HepG2 (cell line): ENCODE measurements around the gene SQSTM1. TPM values are rescaled to one million over a fixed set of nuclear protein-coding genes. Genes with fewer than 3 reads are reported as not detected.

Source experiments
- ATAC-seq: fragments of 200-7000 bp; cut with Tn5 transposase; 3 replicates; pipeline ENCODE4 v1.9.1; 2020; ENCODE audit warnings: mild to moderate bottlenecking, moderate library complexity
- BruUV-seq: library from RNA; stranded (reverse); fragments of 400-500 nt; replicated peaks from 2 replicates; lab custom pipeline; 2021; lab: Mats Ljungman, UMichigan
- CTCF ChIA-PET: fragments of 300-600 bp; formaldehyde crosslinking; extraction: SDS; loops from one replicate; lab custom pipeline; 2021; ENCODE audit warnings: low total read pairs, inconsistent platforms, low intra/inter-chr PET ratio; lab: Yijun Ruan, JAX
- POLR2A ChIA-PET: fragments of 350-600 bp; sonication (Branson Sonifier 250); formaldehyde crosslinking; loops from one replicate; lab custom pipeline; 2020; ENCODE audit warnings: antibody characterized with exemption, inconsistent platforms; lab: Yijun Ruan, JAX
- DNase-seq: peaks from one replicate; pipeline ENCODE4 v3.0.0-alpha.2; 2015; ENCODE audit warnings: low spot score
- FAIRE-seq: peaks from 3 replicates; lab custom pipeline; 2011; peaks lifted over from hg19 to GRCh38; lab: Jason Lieb, UNC
- H2AFZ ChIP-seq: one replicate; pipeline ENCODE4 v1.6.1; 2011; ENCODE audit warnings: low read length, inconsistent platforms
- H3K27ac ChIP-seq: fragments of 300-600 bp; 3 replicates; pipeline ENCODE4 v1.8.0; 2011; ENCODE audit warnings: mixed run types, mild to moderate bottlenecking, mixed read lengths, low read length, inconsistent platforms; ENCODE audit not compliant: insufficient read depth; ENCODE audit errors: extremely low read length
- H3K27me3 ChIP-seq, 2 experiments: fragments of 200-600 bp in 1 of 2; 2 replicates in 1 of 2; 3 replicates in 1 of 2; pipeline versions ENCODE4 v1.6.0 to v1.8.0; 2011; ENCODE audit warnings: low read length in 2 of 2, mild to moderate bottlenecking in 2 of 2, moderate library complexity in 2 of 2, inconsistent platforms in 1 of 2; ENCODE audit not compliant: insufficient read depth in 2 of 2, control insufficient read depth in 1 of 2
- H3K36me3 ChIP-seq, 2 experiments: fragments of 200-600 bp in 1 of 2; replicated peaks in 1 of 2; 2 replicates in 1 of 2; 3 replicates in 1 of 2; pipeline versions ENCODE4 v1.5.1 to v1.8.0; 2011; ENCODE audit warnings: low read length in 2 of 2, inconsistent platforms in 1 of 2; ENCODE audit not compliant: insufficient read depth in 2 of 2, control insufficient read depth in 1 of 2
- H3K4me1 ChIP-seq: 2 replicates; pipeline ENCODE4 v1.5.1; 2012; ENCODE audit warnings: low read length, inconsistent platforms; ENCODE audit not compliant: insufficient read depth
- H3K4me2 ChIP-seq: 2 replicates; pipeline ENCODE4 v1.6.0; 2011; ENCODE audit warnings: low read depth, low read length, inconsistent platforms
- H3K4me3 ChIP-seq, 3 experiments: fragments of 200-600 bp in 1 of 3; sonication (generic), shearing (Covaris generic) in 1 of 3; replicated peaks in 1 of 3; 2 replicates each; pipeline ENCODE4 v1.5.1; 2011 to 2016; ENCODE audit warnings: low read length in 3 of 3, inconsistent platforms in 2 of 3, low read depth in 2 of 3, mild to moderate bottlenecking in 2 of 3, control low read depth in 1 of 3, mixed read lengths in 1 of 3; ENCODE audit not compliant: insufficient read depth in 1 of 3
- H3K79me2 ChIP-seq: one replicate; pipeline ENCODE4 v1.6.1; 2011; ENCODE audit warnings: low read length, inconsistent platforms; ENCODE audit not compliant: insufficient read depth
- H3K9ac ChIP-seq: 2 replicates; pipeline ENCODE4 v1.6.0; 2011; ENCODE audit warnings: mild to moderate bottlenecking, low read depth, low read length, inconsistent platforms; ENCODE audit not compliant: insufficient read depth
- H3K9me3 ChIP-seq: 2 replicates; pipeline ENCODE4 v1.5.1; 2012; ENCODE audit warnings: mild to moderate bottlenecking, low read length
- H4K20me1 ChIP-seq: 2 replicates; pipeline ENCODE4 v1.6.0; 2011; ENCODE audit warnings: inconsistent platforms, mild to moderate bottlenecking, low read length, moderate library complexity; ENCODE audit not compliant: insufficient read depth
- HNF1B ChIP-seq: sonication (generic); formaldehyde crosslinking; IDR thresholded peaks from 2 replicates; pipeline ENCODE4 v1.5.1; 2020; ENCODE audit warnings: mild to moderate bottlenecking, moderate library complexity, missing genetic modification reagents
- SMAD3 ChIP-seq: sonication (generic); formaldehyde crosslinking; IDR thresholded peaks from 2 replicates; pipeline ENCODE4 v1.4.0; 2020; ENCODE audit warnings: missing genetic modification reagents
- THAP11 ChIP-seq: IDR thresholded peaks from 2 replicates; pipeline ENCODE4 v1.6.1; 2016; ENCODE audit warnings: missing biosample characterization, missing genetic modification reagents
- ZIK1 ChIP-seq: sonication (generic); formaldehyde crosslinking; IDR thresholded peaks from 2 replicates; pipeline ENCODE4 v1.5.0; 2020; ENCODE audit warnings: mild to moderate bottlenecking, low read depth, missing genetic modification reagents, borderline replicate concordance
- ZNF121 ChIP-seq: sonication (generic); formaldehyde crosslinking; IDR thresholded peaks from 2 replicates; pipeline ENCODE4 v1.5.0; 2020; ENCODE audit warnings: mild to moderate bottlenecking, missing genetic modification reagents
- ZNF879 ChIP-seq: sonication (generic); formaldehyde crosslinking; IDR thresholded peaks from 2 replicates; pipeline ENCODE4 v1.8.1; 2023; ENCODE audit warnings: missing genetic modification reagents
- WGBS: methylation state at CpG from one replicate; pipeline ENCODE4 v1.1.6; 2017; ENCODE audit warnings: low lambda C conversion rate; 5-methylcytosine and 5-hydroxymethylcytosine counted together
- in situ Hi-C: cut with HindIII; loops from 2 replicates; pipeline ENCODE4 v1.10.0; 2017; ENCODE audit warnings: low pct_unique_long_range_greater_than_20kb; ENCODE audit not compliant: extremely low pct_ligation_motif_present
- intact Hi-C: fragments of 100-400 bp; cut with micrococcal nuclease; formaldehyde crosslinking; loops from one replicate; pipeline ENCODE4 v1.10.0; 2022; ENCODE audit not compliant: unreplicated experiment
- polyA plus RNA-seq, 8 experiments: library from polyadenylated mRNA; depleted of rRNA in 3 of 8; stranded (reverse) in 7 of 8; unstranded in 1 of 8; fragments of >200 nt; fragmentation: Illumina TruSeq in 4 of 8; extraction: Trizol in 4 of 8; gene quantifications; 2 replicates each; pipeline versions ENCODE4 v1.2.1 to v1.2.3, GENCODE V29; 2011 to 2016; ENCODE audit warnings: low read depth in 4 of 8, missing spikeins in 1 of 8, mixed read lengths in 1 of 8; ENCODE audit not compliant: insufficient read depth in 1 of 8
- total RNA-seq, 5 experiments: library from RNA; depleted of rRNA; stranded (reverse); fragments of >200 nt; fragmentation: Illumina TruSeq; extraction: Trizol; gene quantifications; 2 replicates each; pipeline ENCODE4 v1.2.3, GENCODE V29; 2016; ENCODE audit warnings: low read depth in 1 of 5
- TF ChIP-seq, protein P1 (sequence below): IDR thresholded peaks from 2 replicates; pipeline ENCODE4 v1.6.1; 2016
- TF ChIP-seq, protein P2 (sequence below): sonication (generic); formaldehyde crosslinking; IDR thresholded peaks from 2 replicates; pipeline ENCODE4 v1.4.0; 2020; ENCODE audit warnings: missing genetic modification reagents

Gene SQSTM1
- total and polyA plus RNA-seq, 2 of the 13 experiments (the other 11 are each of a cell fraction or from before 2014, with no cell fraction given), result 90.9 to 160 TPM

DNA sequence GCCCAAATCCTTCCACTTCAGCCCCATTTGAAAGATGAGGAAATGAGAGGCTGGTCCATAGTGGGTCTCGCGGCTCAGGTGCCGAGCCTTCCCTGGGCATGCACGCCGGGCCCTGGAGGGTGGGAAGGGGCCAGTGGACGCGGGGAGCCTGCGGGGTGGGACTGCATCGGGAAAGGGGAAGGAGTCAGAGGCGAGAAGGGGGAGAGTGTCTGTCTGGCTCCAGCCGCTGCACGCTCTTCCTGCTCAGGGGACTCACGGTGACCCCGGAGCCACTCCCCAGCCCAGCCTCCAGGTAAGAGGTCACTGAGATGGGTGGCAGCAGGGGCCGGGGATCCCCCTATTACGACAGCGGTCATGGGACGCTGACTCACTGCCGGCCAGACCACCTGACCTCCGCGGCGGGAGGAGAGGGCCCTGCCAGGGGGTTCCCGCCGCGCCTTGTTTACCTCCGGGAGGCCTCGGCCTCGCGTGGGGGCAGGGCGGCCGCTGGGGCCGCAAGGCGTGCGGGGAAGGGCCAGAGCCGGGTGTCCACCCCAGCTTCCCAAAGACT, 1.9 kb upstream of the SQSTM1 start:
- Histone ChIP-seq H3K4me2 (peak overlapping the region; percentile 92), H4K20me1 (peaks cover 25% of the 10 kb centered on the region), H3K9me3 (no peaks in the 10 kb centered on the region), H2AFZ (no peak overlapping the region), H3K27ac (peak overlapping the region; percentile 99), H3K27me3 (no peaks in the 10 kb centered on the region), H3K4me1 (peaks cover 51% of the 10 kb centered on the region), H3K79me2 (peaks cover 34% of the 10 kb centered on the region), H3K4me3 (peak overlapping the region; percentile 49 to 99 (median 58); a peak in 5 of 6 replicates), H3K9ac (peak overlapping the region; percentile 100), H3K36me3 (peaks cover 9 to 13% of the 10 kb centered on the region in 2 experiments; a peak in 3 of 5 replicates)
- BruUV-seq, result no TSS peak
- intact Hi-C loops, result loop anchor here (1.0 to 2.0 kb wide), 2 partner anchors 11 to 14 kb away; no protein-coding TSS in a partner anchor
- ChIA-PET POLR2A (interaction anchor here (0.7 to 5.3 kb wide), 11 partner anchors 8 to 196 kb away, joined by 3 to 115 read pairs (median 7); partner anchors contain the start of genes CBY3, HNRNPH1, MAML1 and MGAT4B), CTCF (no interaction called here)
- peak; percentile 94 for DNase-seq
- WGBS, result 0% methylated on average over 3 of the region's 35 CpGs
- in situ Hi-C loops, result no loop called here
- peak; percentile 65 for ATAC-seq
- FAIRE-seq, result peak; percentile 82
- TF ChIP-seq, protein P1, sequence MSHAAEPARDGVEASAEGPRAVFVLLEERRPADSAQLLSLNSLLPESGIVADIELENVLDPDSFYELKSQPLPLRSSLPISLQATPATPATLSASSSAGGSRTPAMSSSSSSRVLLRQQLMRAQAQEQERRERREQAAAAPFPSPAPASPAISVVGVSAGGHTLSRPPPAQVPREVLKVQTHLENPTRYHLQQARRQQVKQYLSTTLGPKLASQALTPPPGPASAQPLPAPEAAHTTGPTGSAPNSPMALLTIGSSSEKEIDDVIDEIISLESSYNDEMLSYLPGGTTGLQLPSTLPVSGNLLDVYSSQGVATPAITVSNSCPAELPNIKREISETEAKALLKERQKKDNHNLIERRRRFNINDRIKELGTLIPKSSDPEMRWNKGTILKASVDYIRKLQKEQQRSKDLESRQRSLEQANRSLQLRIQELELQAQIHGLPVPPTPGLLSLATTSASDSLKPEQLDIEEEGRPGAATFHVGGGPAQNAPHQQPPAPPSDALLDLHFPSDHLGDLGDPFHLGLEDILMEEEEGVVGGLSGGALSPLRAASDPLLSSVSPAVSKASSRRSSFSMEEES (CRISPR knock-in tag), result peak; percentile 100
- TF ChIP-seq HNF1B (peak; percentile 86), THAP11 (peak; percentile 83), SMAD3 (CRISPR knock-in tag) (peak; percentile 68; the same call in 1 of the 2 replicates), ZNF121 (CRISPR knock-in tag) (peak; percentile 31; the same call in 1 of the 2 replicates), ZIK1 (CRISPR knock-in tag) (no peak; the same call in 1 of the 2 replicates), ZNF879 (CRISPR knock-in tag) (no peak)
- TF ChIP-seq, protein P2, sequence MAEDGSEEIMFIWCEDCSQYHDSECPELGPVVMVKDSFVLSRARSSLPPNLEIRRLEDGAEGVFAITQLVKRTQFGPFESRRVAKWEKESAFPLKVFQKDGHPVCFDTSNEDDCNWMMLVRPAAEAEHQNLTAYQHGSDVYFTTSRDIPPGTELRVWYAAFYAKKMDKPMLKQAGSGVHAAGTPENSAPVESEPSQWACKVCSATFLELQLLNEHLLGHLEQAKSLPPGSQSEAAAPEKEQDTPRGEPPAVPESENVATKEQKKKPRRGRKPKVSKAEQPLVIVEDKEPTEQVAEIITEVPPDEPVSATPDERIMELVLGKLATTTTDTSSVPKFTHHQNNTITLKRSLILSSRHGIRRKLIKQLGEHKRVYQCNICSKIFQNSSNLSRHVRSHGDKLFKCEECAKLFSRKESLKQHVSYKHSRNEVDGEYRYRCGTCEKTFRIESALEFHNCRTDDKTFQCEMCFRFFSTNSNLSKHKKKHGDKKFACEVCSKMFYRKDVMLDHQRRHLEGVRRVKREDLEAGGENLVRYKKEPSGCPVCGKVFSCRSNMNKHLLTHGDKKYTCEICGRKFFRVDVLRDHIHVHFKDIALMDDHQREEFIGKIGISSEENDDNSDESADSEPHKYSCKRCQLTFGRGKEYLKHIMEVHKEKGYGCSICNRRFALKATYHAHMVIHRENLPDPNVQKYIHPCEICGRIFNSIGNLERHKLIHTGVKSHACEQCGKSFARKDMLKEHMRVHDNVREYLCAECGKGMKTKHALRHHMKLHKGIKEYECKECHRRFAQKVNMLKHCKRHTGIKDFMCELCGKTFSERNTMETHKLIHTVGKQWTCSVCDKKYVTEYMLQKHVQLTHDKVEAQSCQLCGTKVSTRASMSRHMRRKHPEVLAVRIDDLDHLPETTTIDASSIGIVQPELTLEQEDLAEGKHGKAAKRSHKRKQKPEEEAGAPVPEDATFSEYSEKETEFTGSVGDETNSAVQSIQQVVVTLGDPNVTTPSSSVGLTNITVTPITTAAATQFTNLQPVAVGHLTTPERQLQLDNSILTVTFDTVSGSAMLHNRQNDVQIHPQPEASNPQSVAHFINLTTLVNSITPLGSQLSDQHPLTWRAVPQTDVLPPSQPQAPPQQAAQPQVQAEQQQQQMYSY (CRISPR knock-in tag), result peak; percentile 72
